Esophagus mucosa (tissue), 1 donor: ENCODE measurements around the gene CCDC30. TPM values are rescaled to one million over a fixed set of nuclear protein-coding genes. Genes with fewer than 3 reads are reported as not detected.

ENCODE experiments used
- ATAC-seq: fragments of 200-7000 bp; cut with Tn5 transposase; one replicate; pipeline ENCODE4 v1.9.1; 2020
- total RNA-seq: library from RNA; stranded (reverse); gene quantifications from one replicate; pipeline ENCODE4 v1.2.4, GENCODE V29; 2023
- donor health status: DM: yes; HTN: yes; CAD: no.

Gene CCDC30
- total RNA-seq, 1 donor from 2014 or later, result 0.56 TPM

DNA sequence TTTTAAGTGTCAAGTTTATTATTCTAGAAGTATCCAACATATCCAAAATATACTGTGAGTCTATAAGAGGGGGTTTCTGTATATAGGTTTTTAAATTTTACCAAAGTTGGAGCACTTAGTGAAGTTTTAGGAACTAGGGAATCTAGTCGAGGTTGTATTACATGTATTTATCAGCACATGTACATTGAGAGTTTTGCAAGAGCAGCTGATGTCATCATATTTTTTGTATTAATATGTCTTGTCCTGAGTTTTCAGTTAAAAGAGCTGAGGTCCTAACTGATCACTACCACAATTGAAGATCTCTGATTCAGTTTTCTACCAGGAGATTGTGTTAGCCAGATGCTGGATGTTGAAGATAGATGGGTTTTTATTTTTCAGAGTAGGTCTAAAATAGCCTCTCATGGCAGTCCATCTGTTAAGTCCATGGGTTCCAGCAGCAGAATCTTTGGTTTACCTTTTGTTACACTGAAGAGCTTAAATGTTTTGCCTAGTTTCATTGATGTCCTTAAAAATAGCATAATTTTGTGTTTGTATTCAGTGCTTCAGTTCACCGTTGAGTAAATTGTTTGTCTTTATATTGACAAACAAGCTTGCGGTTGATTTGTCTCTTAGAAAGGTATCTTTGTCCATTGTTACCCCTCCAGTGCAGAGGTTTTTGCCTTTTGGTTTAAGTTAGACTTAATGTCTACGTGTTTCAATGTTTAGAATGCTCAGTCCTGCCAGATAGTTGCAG lies 235.2 kb downstream of the CCDC30 start:
- ATAC-seq, result no peak

- no peak for ATAC-seq
Measured at GRCh38 chr1:42700006-42700405, 236.9 kb downstream of the CCDC30 start.

- ATAC-seq, result no peak
Measured at GRCh38 chr1:42703888-42704464, 240.9 kb downstream of the CCDC30 start.

Other genes with a start within 250 kb of the CCDC30 start
- 20.6 TPM for gene FOXJ3, start 128.1 kb upstream of the CCDC30 start, total RNA-seq
- gene RIMKLA, start 82.5 kb upstream of the CCDC30 start, total RNA-seq, result 0.08 TPM
- 0.56 TPM for gene ZMYND12, start 7.3 kb upstream of the CCDC30 start, total RNA-seq
- 58.9 TPM for gene PPCS, start 6.7 kb upstream of the CCDC30 start, total RNA-seq
- 42.6 TPM for gene PPIH, start 195.1 kb downstream of the CCDC30 start, total RNA-seq
- gene YBX1, start 219.1 kb downstream of the CCDC30 start, total RNA-seq, result 404 TPM